Right lobe of liver (tissue), 4 donors: ENCODE measurements around the gene TMEM154.

Experiments used
- CTCF ChIP-seq, 4 donors: fragments of 200-600 bp in 3 of 4; fragments of 450-650 bp in 1 of 4; IDR thresholded peaks; one replicate each; pipeline versions ENCODE4 v1.5.1 to v1.8.0; 2016 to 2022; ENCODE audit warnings: antibody characterized with exemption in 4 of 4, mild to moderate bottlenecking in 2 of 4
- POLR2A ChIP-seq: fragments of 450-650 bp; IDR thresholded peaks from one replicate; pipeline ENCODE4 v1.6.1; 2017; ENCODE audit warnings: antibody characterized with exemption, mild to moderate bottlenecking
- donor health status: DM: no; HTN: no; CAD: no.
- donor health status: DM: no; HTN: no; CAD: no.
- donor health status: DM: no; HTN: yes; CAD: no.

GRCh38 chr4:152644130-152644529 is 35.7 kb downstream of the TMEM154 start:
- TF ChIP-seq CTCF (IDR thresholded peaks at IDR 0.05) (no peak), POLR2A (no peak)
